ENCODE data around the gene SSX7.
"Not testable (repeated sequence)": the region's sequence is repeated elsewhere in the genome, so short reads cannot be mapped to it uniquely, and the experiment has no call there.

The SSX7 gene

DNA sequence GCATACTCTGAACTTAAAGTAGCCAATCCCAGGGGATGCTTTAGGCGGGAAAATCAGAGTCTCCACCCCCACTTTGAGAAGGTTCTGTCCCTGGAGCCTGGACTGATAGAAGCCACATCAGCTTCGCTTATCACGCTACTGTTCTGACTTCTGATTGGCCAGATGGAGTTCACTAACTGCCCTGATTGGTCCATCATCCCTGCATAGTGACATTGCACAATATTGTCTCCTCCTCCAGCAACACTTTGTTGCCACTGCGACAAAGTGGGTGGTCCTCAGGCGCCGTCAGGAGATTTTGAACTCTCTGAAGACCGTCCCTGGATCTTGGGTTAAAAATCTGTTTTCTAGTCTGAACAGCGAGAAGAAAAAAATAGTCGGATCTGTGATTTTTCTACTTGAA, at the start of gene SSX7:
Gene SSX7 (minus strand): TSS at position 101 of the 400 bp plus-strand sequence. CDS start 1,428 bp downstream, outside the sequence.
- not testable (repeated sequence) for DNase-seq

DNA sequence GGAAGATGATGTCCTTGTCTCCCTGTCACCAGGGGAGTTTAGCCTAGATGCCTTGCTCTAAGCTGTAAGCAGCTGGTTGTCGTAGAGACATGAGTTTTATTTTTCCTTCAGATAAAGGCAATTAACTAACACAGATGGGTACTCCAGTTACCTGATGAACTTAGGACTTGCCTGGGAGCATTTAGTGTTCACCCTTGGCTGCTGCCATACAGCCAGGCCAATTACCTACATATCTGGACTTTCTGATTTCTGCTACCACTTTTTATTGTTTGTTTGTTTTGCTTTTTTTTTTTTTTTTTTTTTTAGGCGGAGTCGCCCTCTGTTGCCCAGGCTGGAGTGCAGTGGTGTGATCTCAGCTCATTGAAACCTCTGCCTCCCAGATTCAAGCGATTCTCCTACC, 37.3 kb upstream of the SSX7 start:
- not testable (repeated sequence) for DNase-seq

- DNase-seq, result not testable (repeated sequence)
Observed at GRCh38 chrX:52662218-52662617, 7.5 kb upstream of the SSX7 start.

- DNase-seq, result not testable (repeated sequence)
Observed at GRCh38 chrX:52655475-52655874, 775 bp upstream of the SSX7 start.

GRCh38 chrX:52650676-52651075, 4.0 kb downstream of the SSX7 start:
- DNase-seq, result not testable (repeated sequence)

DNA sequence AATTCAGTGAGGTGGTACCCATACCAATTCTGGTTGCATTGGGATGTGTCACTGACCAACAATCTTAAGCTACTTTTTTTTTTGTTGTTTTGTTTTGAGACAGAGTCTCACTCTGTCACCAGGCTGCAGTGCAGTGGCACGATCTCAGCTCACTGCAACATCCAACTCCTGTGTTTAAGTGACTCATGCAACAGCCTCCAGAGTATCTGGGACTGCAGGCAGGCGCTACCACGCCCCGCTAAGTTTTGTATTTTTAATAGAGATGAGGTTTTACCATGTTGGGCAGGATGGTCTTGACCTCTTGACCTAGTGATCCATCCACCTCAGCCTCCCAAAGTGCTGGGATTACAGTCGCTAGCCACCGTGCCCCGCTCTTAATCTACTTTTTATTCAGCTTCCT, 5.7 kb downstream of the SSX7 start:
- not testable (repeated sequence) for DNase-seq

DNA sequence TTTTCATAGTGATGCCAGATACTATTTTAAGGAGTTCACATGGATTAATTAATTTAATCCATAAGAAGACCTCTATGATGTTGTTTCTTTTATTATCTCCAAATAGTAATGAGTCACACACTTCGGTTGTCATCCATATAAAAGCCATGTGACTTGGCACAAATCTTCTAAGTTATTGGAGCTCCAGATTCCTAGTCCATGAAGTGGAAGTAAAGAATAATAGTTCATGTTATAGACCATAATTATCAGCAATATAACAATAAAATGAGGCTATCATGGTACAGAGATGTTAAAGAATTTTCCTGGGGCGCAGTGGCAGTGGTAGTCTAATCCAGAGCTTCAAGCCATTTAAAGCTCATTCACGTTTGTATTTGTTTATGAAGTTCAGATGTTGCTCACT, 26.2 kb downstream of the SSX7 start:
- not testable (repeated sequence) for DNase-seq

DNA sequence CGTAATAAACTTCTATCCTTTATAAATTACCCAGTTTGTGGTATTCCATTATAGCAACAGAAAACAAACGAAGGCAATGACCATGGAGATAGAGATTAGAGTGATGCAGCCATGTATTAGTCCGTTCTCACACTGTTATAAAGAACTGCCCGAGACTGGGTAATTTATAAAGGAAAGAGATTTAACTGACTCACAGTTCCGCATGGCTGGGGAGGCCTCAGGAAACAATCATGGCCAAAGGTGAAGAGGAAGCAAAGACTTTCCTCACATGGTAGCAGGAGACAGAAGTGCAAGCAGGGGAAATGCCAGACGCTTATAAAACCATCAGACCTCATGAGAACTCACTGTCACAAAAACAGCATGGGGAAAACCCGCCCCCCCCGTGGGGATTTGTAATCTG, 34.0 kb downstream of the SSX7 start:
- DNase-seq, result not testable (repeated sequence)

DNA sequence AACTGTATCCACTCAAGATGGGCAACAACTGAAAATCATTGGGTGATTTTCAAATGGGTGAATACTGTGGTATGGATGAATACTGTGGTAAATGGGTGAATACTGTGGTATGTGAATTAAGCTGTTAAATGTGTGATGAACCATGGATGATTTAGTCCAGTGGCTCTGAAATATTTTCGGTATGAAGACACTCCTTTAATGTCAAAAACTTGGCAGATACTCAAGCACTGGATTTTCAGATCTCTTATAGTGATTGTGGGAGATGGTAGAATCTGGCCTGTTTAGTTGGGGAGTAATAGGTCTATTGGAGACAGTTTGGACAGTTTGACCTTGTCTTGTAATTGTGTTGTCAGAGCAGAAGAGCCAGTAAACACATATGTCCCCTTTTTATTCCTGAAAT, 45.7 kb downstream of the SSX7 start:
- DNase-seq, result no peak

DNA sequence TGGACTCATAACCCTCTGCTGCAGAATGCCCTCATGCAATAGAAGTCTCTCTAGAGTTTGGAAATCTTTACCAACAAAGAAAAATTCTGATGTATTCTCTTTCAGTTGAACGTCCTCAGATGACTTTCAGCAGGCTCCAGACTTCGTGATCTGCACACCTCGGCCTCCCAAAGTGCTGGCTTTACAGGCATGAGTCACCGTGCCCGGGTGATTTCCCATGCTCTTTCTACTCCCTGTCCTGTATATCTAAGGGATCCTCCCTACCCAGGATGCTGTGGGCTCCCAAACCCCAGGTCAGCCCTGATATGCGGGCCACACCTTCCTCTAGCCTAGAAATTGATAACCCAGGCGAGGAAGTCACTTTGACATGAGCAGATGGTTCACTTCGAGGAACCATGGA, 51.5 kb downstream of the SSX7 start:
- DNase-seq, result not testable (repeated sequence)

GRCh38 chrX:52598886-52599285, 55.8 kb downstream of the SSX7 start:
- no peak for DNase-seq

GRCh38 chrX:52594658-52595057, 60.0 kb downstream of the SSX7 start:
- DNase-seq, result no peak

Measured in NCI-H446 treated with DMSO at 0.1 percent for 48 hours (cell line).